A673 (cell line): ENCODE results near the gene ATCAY. TPM values are rescaled to one million over a fixed set of nuclear protein-coding genes. Genes with fewer than 3 reads are reported as not detected.
"Not testable (repeated sequence)": the region's sequence is repeated elsewhere in the genome, so short reads cannot be mapped to it uniquely, and the experiment has no call there.

Source experiments
- BruUV-seq: library from RNA; stranded (reverse); fragments of 400-500 nt; replicated peaks from 2 replicates; lab custom pipeline; 2021; lab: Mats Ljungman, UMichigan
- CTCF ChIA-PET: fragments of 300-600 bp; sonication (Branson Sonifier 250); formaldehyde crosslinking; loops from one replicate; lab custom pipeline; 2022; ENCODE audit warnings: antibody characterized with exemption; lab: Charles Lee
- POLR2A ChIA-PET: fragments of 300-600 bp; sonication (Branson Sonifier 250); formaldehyde crosslinking; loops from one replicate; lab custom pipeline; 2022; ENCODE audit warnings: antibody characterized with exemption; ENCODE audit not compliant: low non-redundant PET; lab: Charles Lee
- DNase-seq: peaks from one replicate; pipeline ENCODE4 v3.0.0-alpha.2; 2015; ENCODE audit warnings: low spot score
- H3K27ac ChIP-seq: fragments of 200-600 bp; sonication (generic); 2 replicates; pipeline ENCODE4 v1.5.1; 2016; ENCODE audit warnings: mixed run types, low read depth, mild to moderate bottlenecking, mixed read lengths, antibody characterized with exemption, low read length; ENCODE audit not compliant: poor library complexity, severe bottlenecking
- H3K27me3 ChIP-seq: fragments of 200-600 bp; sonication (generic); replicated peaks from 2 replicates; pipeline ENCODE4 v1.6.1; 2017; ENCODE audit warnings: mixed run types, low read depth, mild to moderate bottlenecking, mixed read lengths, antibody characterized with exemption, low read length; ENCODE audit not compliant: insufficient read depth, poor library complexity
- H3K36me3 ChIP-seq: fragments of 200-600 bp; sonication (generic); 2 replicates; pipeline ENCODE4 v1.6.1; 2016; ENCODE audit warnings: mixed run types, mild to moderate bottlenecking, mixed read lengths, antibody characterized with exemption, low read length; ENCODE audit not compliant: insufficient read depth, poor library complexity, severe bottlenecking
- H3K4me1 ChIP-seq: fragments of 200-600 bp; sonication (generic); 2 replicates; pipeline ENCODE4 v1.6.1; 2017; ENCODE audit warnings: mixed run types, mild to moderate bottlenecking, mixed read lengths, antibody characterized with exemption, low read length; ENCODE audit not compliant: insufficient read depth, poor library complexity, severe bottlenecking
- H3K4me3 ChIP-seq: fragments of 200-600 bp; sonication (generic); 2 replicates; pipeline ENCODE4 v1.5.1; 2016; ENCODE audit warnings: low read depth, mixed run types, mild to moderate bottlenecking, mixed read lengths, low read length; ENCODE audit not compliant: poor library complexity, severe bottlenecking
- H3K9me3 ChIP-seq: fragments of 200-600 bp; sonication (generic); 2 replicates; pipeline ENCODE4 v1.6.1; 2016; ENCODE audit warnings: mixed run types, low read depth, mild to moderate bottlenecking, mixed read lengths, antibody characterized with exemption, low read length; ENCODE audit not compliant: poor library complexity, severe bottlenecking
- EZH2 ChIP-seq: fragments of 200-600 bp; sonication (generic); IDR thresholded peaks from 2 replicates; pipeline ENCODE4 v1.6.1; 2017; ENCODE audit warnings: borderline replicate concordance, low read depth, mild to moderate bottlenecking, mixed read lengths, antibody characterized with exemption, low read length; ENCODE audit not compliant: poor library complexity, severe bottlenecking
- intact Hi-C: fragments of 100-400 bp; cut with micrococcal nuclease; formaldehyde crosslinking; loops from one replicate; pipeline ENCODE4 v1.10.0; 2022; ENCODE audit not compliant: unreplicated experiment
- total RNA-seq: library from RNA; stranded (reverse); gene quantifications from 2 replicates; pipeline ENCODE4 v1.2.3, GENCODE V29; 2021
- TF ChIP-seq, protein P1 (sequence below): fragments of 300-800, 200-600 bp; sonication (generic); conservative IDR thresholded peaks from 2 replicates; pipeline ENCODE4 v1.5.1; 2017; ENCODE audit warnings: low read depth, mild to moderate bottlenecking, antibody characterized with exemption, low read length, moderate library complexity, mixed read lengths

ATCAY gene
- total RNA-seq, 1 experiment from 2014 or later: 0.95 TPM

- ChIA-PET POLR2A (no interaction called here), CTCF (no interaction called here)
- no peak overlapping the region for H3K27ac ChIP-seq
Observed at GRCh38 chr19:3963458-3964255, 83.2 kb downstream of the ATCAY start.

GRCh38 chr19:3964256-3965194 is 84.0 kb downstream of the ATCAY start:
- intact Hi-C loops: no loop called here
- no peaks in the 10 kb centered on the region for H3K27me3 ChIP-seq
- no TSS peak for BruUV-seq
- no peak for TF ChIP-seq EZH2
- TF ChIP-seq, protein P1, sequence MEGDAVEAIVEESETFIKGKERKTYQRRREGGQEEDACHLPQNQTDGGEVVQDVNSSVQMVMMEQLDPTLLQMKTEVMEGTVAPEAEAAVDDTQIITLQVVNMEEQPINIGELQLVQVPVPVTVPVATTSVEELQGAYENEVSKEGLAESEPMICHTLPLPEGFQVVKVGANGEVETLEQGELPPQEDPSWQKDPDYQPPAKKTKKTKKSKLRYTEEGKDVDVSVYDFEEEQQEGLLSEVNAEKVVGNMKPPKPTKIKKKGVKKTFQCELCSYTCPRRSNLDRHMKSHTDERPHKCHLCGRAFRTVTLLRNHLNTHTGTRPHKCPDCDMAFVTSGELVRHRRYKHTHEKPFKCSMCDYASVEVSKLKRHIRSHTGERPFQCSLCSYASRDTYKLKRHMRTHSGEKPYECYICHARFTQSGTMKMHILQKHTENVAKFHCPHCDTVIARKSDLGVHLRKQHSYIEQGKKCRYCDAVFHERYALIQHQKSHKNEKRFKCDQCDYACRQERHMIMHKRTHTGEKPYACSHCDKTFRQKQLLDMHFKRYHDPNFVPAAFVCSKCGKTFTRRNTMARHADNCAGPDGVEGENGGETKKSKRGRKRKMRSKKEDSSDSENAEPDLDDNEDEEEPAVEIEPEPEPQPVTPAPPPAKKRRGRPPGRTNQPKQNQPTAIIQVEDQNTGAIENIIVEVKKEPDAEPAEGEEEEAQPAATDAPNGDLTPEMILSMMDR: no peak
- no peak for DNase-seq
- peaks cover 44% of the 10 kb centered on the region for H3K36me3 ChIP-seq
- POLR2A ChIA-PET: no interaction called here
- CTCF ChIA-PET: no interaction called here
- no peak overlapping the region for H3K27ac ChIP-seq
- H3K4me3 ChIP-seq: no peak overlapping the region
- H3K4me1 ChIP-seq: peaks cover 16% of the 10 kb centered on the region
- H3K9me3 ChIP-seq: no peaks in the 10 kb centered on the region

More at GRCh38 chr19:3963458-3964255, 83.2 kb downstream of the ATCAY start:
- no peaks in the 10 kb centered on the region for H3K27me3 ChIP-seq
- no peak for DNase-seq
- peaks cover 52% of the 10 kb centered on the region for H3K36me3 ChIP-seq
- BruUV-seq: no TSS peak
- no peak overlapping the region for H3K4me3 ChIP-seq
- TF ChIP-seq, protein P1: no peak
- no peak for TF ChIP-seq EZH2
- intact Hi-C loops: no loop called here
- H3K4me1 ChIP-seq: peaks cover 7% of the 10 kb centered on the region
- no peaks in the 10 kb centered on the region for H3K9me3 ChIP-seq

DNA sequence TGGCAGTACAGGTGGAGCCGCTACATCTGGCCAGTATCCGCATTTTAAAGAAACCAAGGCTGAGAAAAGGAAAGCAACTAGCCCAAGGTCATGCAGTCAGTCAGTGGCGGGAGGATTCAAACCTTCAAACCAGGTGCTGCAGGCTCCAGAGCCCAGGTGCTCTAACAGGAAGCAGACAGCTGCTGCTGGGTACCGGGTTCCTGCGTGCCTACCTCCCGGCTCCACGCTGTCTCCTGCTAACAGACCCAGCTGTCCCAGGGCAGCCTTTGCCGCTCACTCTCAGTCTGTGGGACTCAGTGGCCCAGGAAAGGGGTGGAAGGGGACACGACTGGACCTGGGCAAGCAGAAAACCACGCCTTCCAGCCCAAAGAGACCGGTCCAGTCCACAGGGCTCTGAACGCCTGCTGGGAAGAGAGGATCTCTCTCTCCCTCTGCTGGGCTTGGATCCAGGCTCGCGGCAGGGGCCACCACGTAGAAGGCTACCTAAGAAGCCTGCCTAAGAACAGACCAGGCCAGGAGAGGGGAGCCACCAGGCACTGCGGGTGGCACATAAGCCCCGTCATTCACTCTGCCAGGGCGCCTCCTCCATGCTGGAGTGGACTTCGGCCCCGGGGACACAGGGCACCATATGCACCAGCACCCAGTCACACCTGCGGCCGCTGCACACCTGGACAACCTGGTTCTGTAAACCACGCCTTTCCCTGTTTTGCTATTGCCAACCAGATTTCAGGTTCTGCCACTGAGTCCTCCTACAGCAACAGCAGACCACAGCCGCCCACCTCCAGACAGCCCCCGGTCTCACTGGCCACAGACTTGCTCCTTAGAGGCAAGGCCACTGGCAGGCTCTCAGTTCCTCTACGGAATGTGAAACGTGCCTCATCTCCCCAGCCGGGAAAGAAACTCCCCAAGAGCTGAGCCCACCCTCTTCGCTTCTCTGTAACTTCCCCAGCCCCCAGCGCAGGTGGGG is 85.8 kb downstream of the ATCAY start:
- CTCF ChIA-PET: no interaction called here
- no TSS peak for BruUV-seq
- Histone ChIP-seq H3K4me3 (no peak overlapping the region), H3K36me3 (peaks cover 44% of the 10 kb centered on the region), H3K27ac (peak overlapping the region; percentile 23), H3K9me3 (no peaks in the 10 kb centered on the region), H3K4me1 (peaks cover 20% of the 10 kb centered on the region), H3K27me3 (no peaks in the 10 kb centered on the region)
- DNase-seq: no peak
- TF ChIP-seq, protein P1: no peak
- TF ChIP-seq EZH2: no peak
- POLR2A ChIA-PET: no interaction called here
- intact Hi-C loops: no loop called here

- H3K4me3 ChIP-seq, DNase-seq, H3K9me3 ChIP-seq, BruUV-seq, intact Hi-C loops, H3K27me3 ChIP-seq: not testable (repeated sequence)
- CTCF ChIA-PET: interaction anchor here (0.6 kb wide), 1 partner anchor 171 kb away, joined by 6 read pairs; no protein-coding TSS in a partner anchor
- POLR2A ChIA-PET: interaction anchor here (0.6 to 1.2 kb wide), 3 partner anchors 11 to 279 kb away, joined by 3 to 8 read pairs (median 5); partner anchors contain the start of genes EEF2 and YJU2
- Histone ChIP-seq H3K27ac (peak overlapping the region; percentile 94), H3K4me1 (peaks cover 20% of the 10 kb centered on the region), H3K36me3 (peaks cover 40% of the 10 kb centered on the region)
Observed at GRCh38 chr19:3967983-3968382, 87.5 kb downstream of the ATCAY start.
